GM21723 (cell line): ENCODE data around the gene XPC.

ENCODE experiments used
- ATAC-seq: cut with Tn5 transposase; IDR thresholded peaks from one replicate; pipeline ENCODE4 v1.9.1; 2021; ENCODE audit warnings: mild to moderate bottlenecking, moderate library complexity; ENCODE audit not compliant: unreplicated experiment

XPC gene

GRCh38 chr3:14174483-14174882, 3.9 kb downstream of the XPC start:
- no peak for ATAC-seq

DNA sequence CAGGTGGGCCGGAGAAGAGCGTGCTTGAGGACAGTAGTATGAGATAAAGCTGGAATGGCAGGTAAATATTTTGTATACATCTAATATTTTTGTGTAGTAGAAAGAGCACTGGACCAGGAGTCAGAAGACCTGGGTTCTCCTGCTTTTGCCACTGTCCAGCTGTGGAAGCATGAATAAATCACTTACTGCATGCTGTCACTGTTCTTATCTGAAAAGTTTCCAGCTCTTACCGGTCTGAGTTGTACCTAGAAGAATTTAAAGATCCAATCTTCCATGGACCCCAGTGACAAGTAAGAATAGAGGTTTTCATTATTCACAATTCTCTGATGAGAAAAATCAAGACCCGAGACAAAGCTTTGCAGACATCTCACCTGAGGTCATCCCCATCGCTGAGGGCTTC, 5.9 kb downstream of the XPC start:
- ATAC-seq: no peak

GRCh38 chr3:14170531-14171159, 7.8 kb downstream of the XPC start:
- ATAC-seq: no peak

DNA sequence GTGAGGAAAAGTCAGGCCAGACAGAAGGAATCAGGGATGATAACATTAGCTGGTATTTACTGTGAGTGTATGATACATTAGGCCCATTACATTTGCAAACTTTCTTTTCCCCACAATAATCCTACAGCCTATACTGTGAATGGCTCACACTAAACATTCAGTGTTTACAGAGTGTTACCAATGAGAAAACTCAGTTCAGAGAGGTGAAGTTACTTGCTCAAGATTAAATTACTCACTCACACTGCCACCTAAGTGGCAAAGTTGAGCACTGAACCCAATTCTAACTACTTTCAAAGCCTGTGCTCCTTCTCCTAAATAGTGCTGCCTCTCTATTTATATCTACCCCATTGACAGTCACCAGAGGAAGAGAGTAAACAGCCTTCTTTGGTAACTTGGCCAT, 8.5 kb downstream of the XPC start:
- no peak for ATAC-seq

- no peak for ATAC-seq
Observed at GRCh38 chr3:14169435-14169834, 9.0 kb downstream of the XPC start.

- ATAC-seq: no peak
Observed at GRCh38 chr3:14166877-14167603, 11.4 kb downstream of the XPC start.

DNA sequence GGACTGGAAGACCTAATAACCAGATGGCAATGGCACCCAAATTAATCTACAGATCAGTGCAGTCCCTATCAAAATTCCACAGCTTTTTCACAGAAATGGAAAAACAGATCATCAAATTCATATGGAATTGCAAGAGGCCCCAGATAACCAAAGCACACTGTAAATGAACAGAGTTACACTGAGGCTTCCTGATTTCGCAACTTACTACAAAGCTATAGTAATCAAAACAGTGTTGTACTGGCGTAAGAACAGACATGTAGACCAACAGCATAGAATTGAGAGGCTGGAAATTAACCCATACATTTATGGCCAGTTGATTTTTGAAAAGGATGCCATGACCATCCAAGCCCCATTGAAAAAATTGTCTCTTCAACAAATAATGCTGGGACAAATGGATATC, 16.2 kb downstream of the XPC start:
- no peak for ATAC-seq

GRCh38 chr3:14161282-14161681, 17.1 kb downstream of the XPC start:
- no peak for ATAC-seq

- no peak for ATAC-seq
Observed at GRCh38 chr3:14159426-14159825, 19.0 kb downstream of the XPC start.

DNA sequence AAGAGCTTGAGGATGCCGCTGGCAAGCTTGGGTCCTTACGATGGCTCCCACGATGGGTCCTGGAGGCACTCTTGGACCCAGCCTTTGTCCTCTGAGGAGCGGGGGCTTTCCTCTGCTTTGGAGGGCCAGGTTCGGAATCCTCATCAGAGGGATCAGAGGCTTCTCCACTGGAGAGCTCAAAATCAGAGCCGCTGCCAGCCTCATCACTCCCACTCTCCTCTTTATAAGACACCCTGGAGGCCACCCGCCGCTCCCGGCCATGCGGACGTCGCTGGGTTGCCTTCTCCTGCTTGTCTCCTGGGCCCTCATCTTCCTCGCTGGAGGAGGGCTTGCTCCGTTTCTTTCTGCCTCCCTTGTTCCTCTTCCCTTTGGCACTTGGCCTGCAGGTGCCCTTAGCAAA, 20.0 kb downstream of the XPC start:
- ATAC-seq: no peak

- no peak for ATAC-seq
Observed at GRCh38 chr3:14157951-14158350, 20.4 kb downstream of the XPC start.

DNA sequence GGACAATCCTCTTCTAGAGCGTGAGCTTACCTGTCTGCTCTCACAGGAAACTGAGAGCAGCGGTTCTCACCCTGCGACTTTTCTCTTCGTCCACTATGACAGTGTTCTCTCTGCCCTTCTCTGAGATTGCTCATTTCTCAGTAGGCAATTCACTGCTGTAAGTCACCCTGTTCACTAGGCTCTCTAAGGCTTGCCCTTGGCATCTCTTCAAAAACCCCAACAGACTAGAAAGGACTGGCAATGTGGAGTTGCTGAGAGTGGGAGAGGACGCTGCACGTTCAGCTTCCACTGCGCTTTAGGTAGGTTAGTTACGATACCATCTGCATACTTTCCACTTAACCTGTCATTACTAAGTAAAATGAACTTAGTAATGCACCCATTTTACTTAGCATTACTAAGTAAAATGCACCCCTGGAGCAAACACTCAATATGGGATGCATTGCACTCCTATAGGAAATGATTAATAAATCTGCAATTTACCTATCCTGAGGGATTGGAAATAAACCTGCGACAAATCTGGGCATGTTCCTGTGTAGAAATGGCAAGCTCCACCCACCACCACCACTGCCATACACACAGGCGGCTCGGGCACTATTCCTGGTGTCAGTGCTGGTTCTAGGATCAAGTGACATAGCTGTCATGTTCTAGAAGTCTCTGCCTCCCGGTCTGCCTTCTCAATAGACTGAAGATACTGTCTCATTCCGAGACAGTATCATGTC, 21.4 kb downstream of the XPC start:
- no peak for ATAC-seq

- no peak for ATAC-seq
Observed at GRCh38 chr3:14156201-14156600, 22.2 kb downstream of the XPC start.

DNA sequence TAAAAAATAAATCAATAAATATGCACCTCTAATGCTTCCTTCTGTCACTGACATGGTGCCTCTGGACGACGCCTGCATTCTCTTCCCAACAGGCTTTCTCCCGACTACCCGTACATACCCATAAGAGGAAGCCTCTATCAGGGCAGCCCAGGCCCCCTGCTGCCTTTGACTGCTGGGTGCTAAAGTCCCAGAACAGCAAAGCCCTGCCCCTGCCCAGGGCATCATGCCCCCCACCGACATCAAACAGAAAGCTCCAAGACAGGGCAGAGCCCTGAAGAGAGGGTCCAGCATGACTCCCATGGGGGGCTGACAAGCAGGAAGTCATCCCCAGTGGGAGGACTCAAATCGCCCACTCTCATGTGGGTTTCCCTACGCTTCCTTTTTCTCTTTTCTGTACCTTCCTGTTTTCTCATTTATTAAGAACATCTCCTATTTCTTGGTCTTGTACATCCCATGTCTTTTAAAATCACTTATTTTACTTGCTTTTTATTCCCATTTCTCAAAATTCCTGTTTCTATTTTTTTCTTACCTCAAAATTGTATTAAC, 23.4 kb downstream of the XPC start:
- no peak for ATAC-seq

DNA sequence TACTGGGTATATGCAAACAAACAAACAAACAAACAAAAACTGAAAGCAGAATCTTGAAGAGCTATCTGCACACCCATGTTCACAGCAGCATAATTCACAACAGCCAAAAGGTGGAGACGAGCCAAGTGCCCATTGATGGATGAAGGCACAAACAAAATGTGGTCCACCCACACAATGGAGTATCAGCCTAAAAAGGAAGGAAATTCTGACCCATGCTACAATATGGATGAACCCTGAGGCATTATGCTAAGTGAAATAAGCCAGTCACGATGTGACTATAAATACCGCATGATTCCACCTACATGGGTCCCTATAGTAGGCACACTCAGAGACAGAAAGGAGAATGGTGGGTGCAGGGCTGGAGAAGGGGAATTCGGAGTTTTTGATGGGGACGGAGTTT, 24.1 kb downstream of the XPC start:
- ATAC-seq: no peak

- no peak for ATAC-seq
Observed at GRCh38 chr3:14153663-14154062, 24.7 kb downstream of the XPC start.

- no peak for ATAC-seq
Observed at GRCh38 chr3:14152963-14153355, 25.4 kb downstream of the XPC start.

- ATAC-seq: no peak
Observed at GRCh38 chr3:14152233-14152962, 26.0 kb downstream of the XPC start.

DNA sequence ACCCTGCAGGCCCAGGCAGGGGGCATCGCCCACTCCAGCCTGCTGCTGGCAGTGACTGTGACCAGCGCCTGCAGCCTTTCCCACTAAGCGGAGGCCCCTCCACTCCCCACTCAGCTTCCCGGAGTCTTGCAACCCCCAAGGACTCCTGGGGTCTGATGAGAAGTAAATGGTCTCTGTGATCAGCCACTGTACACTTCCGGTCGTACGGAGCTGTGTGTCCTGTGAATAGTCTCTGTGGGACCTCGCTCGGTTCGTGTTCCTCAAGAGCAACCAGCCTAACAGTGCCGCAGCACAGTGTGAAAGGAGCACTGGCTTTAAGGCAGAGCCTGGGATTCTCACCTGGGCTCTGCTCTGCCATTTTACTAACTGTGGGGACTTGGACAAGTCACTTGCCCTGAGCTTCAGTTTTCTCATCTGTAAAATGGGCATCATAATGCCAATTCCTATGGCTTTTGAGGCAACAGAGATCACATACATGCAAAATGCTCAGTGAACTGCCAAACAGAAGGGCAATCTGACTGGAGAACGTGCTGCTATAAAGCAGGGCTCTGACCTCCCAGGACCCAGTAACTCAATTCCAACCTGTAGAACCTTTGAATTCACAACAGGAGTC, 26.8 kb downstream of the XPC start:
- ATAC-seq: no peak

GRCh38 chr3:14150491-14151230, 27.7 kb downstream of the XPC start:
- ATAC-seq: no peak
